COR-L47 (cell line): ENCODE results near the gene CPNE2.
"Not testable (repeated sequence)": the region's sequence is repeated elsewhere in the genome, so short reads cannot be mapped to it uniquely, and the experiment has no call there.

Experiments used
- DNase-seq: peaks from one replicate; lab custom pipeline; 2025; lab: John Stamatoyannopoulos, UW

Gene CPNE2

GRCh38 chr16:57069635-57070370 lies 22.6 kb upstream of the CPNE2 start:
- DNase-seq, result no peak

- no peak for DNase-seq
These were observed 22.0 kb upstream of the CPNE2 start for GRCh38 chr16:57070424-57070823.

- not testable (repeated sequence) for DNase-seq
These were observed 21.2 kb upstream of the CPNE2 start for GRCh38 chr16:57071081-57071732.

GRCh38 chr16:57071831-57072582 lies 20.4 kb upstream of the CPNE2 start:
- DNase-seq, result no peak

- DNase-seq, result no peak
These were observed 19.6 kb upstream of the CPNE2 start for GRCh38 chr16:57072616-57073275.

- DNase-seq, result no peak
These were observed 14.7 kb upstream of the CPNE2 start for GRCh38 chr16:57077714-57078113.

- DNase-seq, result no peak
These were observed 10.6 kb upstream of the CPNE2 start for GRCh38 chr16:57081744-57082143.

GRCh38 chr16:57082664-57083063 lies 9.7 kb upstream of the CPNE2 start:
- DNase-seq, result no peak

- no peak for DNase-seq
These were observed 8.8 kb upstream of the CPNE2 start for GRCh38 chr16:57083485-57084126.

- DNase-seq, result peak; percentile 63
These were observed 8.1 kb upstream of the CPNE2 start for GRCh38 chr16:57084257-57084770.

GRCh38 chr16:57084996-57085395 lies 7.4 kb upstream of the CPNE2 start:
- DNase-seq, result no peak

GRCh38 chr16:57087003-57087402 lies 5.4 kb upstream of the CPNE2 start:
- no peak for DNase-seq

- no peak for DNase-seq
These were observed 3.0 kb upstream of the CPNE2 start for GRCh38 chr16:57089406-57089805.

GRCh38 chr16:57091200-57091974 lies 996 bp upstream of the CPNE2 start:
- no peak for DNase-seq

GRCh38 chr16:57092786-57093411 lies 516 bp downstream of the CPNE2 start:
- DNase-seq, result no peak

- DNase-seq, result no peak
These were observed 1.5 kb downstream of the CPNE2 start for GRCh38 chr16:57093666-57094564.

- no peak for DNase-seq
These were observed 2.5 kb downstream of the CPNE2 start for GRCh38 chr16:57094911-57095310.

- DNase-seq, result no peak
These were observed 3.8 kb downstream of the CPNE2 start for GRCh38 chr16:57096192-57096591.

- no peak for DNase-seq
These were observed 4.4 kb downstream of the CPNE2 start for GRCh38 chr16:57096793-57097192.
